Kidney epithelial cell (primary cell): ENCODE measurements around the gene TDO2. TPM values are rescaled to one million over a fixed set of nuclear protein-coding genes. Genes with fewer than 3 reads are reported as not detected.

ENCODE experiments used
- DNase-seq: peaks from one replicate; pipeline ENCODE4 v3.0.0-alpha.2; 2010; ENCODE audit warnings: low read depth
- H3K27me3 ChIP-seq: 2 replicates; pipeline ENCODE4 v1.6.0; 2011; ENCODE audit warnings: low read length; ENCODE audit not compliant: control insufficient read depth, insufficient read depth
- H3K36me3 ChIP-seq: 2 replicates; pipeline ENCODE4 v1.5.1; 2011; ENCODE audit warnings: low read length; ENCODE audit not compliant: control insufficient read depth, insufficient read depth
- H3K4me3 ChIP-seq: 2 replicates; pipeline ENCODE4 v1.5.1; 2011; ENCODE audit warnings: low read depth, mild to moderate bottlenecking, control low read depth, low read length
- CTCF ChIP-seq: IDR thresholded peaks from 2 replicates; pipeline ENCODE4 v1.5.1; 2011; ENCODE audit warnings: mild to moderate bottlenecking, moderate library complexity, low read length, control low read depth, inconsistent platforms; ENCODE audit not compliant: insufficient read depth, poor library complexity, severe bottlenecking
- total RNA-seq: library from RNA; depleted of rRNA; stranded (reverse); fragments of >200 nt; gene quantifications from 2 replicates; pipeline ENCODE4 v1.2.3, GENCODE V29; 2015

Gene TDO2
- total RNA-seq, 1 donor from 2014 or later: not detected

- Histone ChIP-seq H3K4me3 (no peak overlapping the region), H3K36me3 (no peaks in the 10 kb centered on the region), H3K27me3 (no peaks in the 10 kb centered on the region)
- no peak for DNase-seq
- no peak for TF ChIP-seq CTCF
These were observed 62.7 kb downstream of the TDO2 start for GRCh38 chr4:155966171-155966570.

GRCh38 chr4:155966731-155967395 is 63.4 kb downstream of the TDO2 start:
- TF ChIP-seq CTCF: no peak
- no peaks in the 10 kb centered on the region for H3K36me3 ChIP-seq
- no peaks in the 10 kb centered on the region for H3K27me3 ChIP-seq
- no peak for DNase-seq
- H3K4me3 ChIP-seq: no peak overlapping the region

Other genes with a start within 250 kb of the TDO2 start
- 2.2 and 3.1 TPM in 2 replicates for gene GUCY1A1, start 236.8 kb upstream of the TDO2 start, total RNA-seq
- 1.7 and 2.8 TPM in 2 replicates for gene GUCY1B1, start 144.7 kb upstream of the TDO2 start, total RNA-seq
- gene ASIC5, start 37.4 kb upstream of the TDO2 start, total RNA-seq: not detected in 2 replicates
- 11.9 and 12.9 TPM in 2 replicates for gene CTSO, start 50.2 kb downstream of the TDO2 start, total RNA-seq